ENCODE measurements around the gene RAD1.

- TF ChIP-seq POLR2A (IDR thresholded peaks at IDR 0.05; ENCODE audit: low read length) (no peak), GATA1 (IDR thresholded peaks at IDR 0.05; ENCODE audit: low read depth, low read length) (no peak)
Measured at GRCh38 chr5:34870382-34870781, 44.9 kb downstream of the RAD1 start.
